Natural killer cell (primary cell): ENCODE results near the gene PDE4D. TPM values are rescaled to one million over a fixed set of nuclear protein-coding genes. Genes with fewer than 3 reads are reported as not detected.

Experiments used
- ATAC-seq, 3 donors: fragments of 150-1000 bp in 2 of 3; fragments of 200-7000 bp in 1 of 3; cut with Tn5 transposase; 1 replicate in 1 of 3; 2 replicates in 2 of 3; pipeline ENCODE4 v1.10.0; 2021; ENCODE audit warnings: mild to moderate bottlenecking in 2 of 3, moderate library complexity in 2 of 3
- DNase-seq, 2 donors: peaks; one replicate each; pipeline versions ENCODE4 v3.0.0 to v3.0.0-alpha.2; 2013 to 2021; ENCODE audit warnings: mixed read lengths in 1 of 2
- H3K27ac ChIP-seq: one replicate; pipeline ENCODE4 v1.5.1; 2013; ENCODE audit warnings: mild to moderate bottlenecking, low read length
- H3K27me3 ChIP-seq: one replicate; pipeline ENCODE4 v1.6.1; 2013; ENCODE audit warnings: low read length; ENCODE audit not compliant: control insufficient read depth, insufficient read depth
- H3K36me3 ChIP-seq: one replicate; pipeline ENCODE4 v1.6.1; 2013; ENCODE audit warnings: low read length; ENCODE audit not compliant: control insufficient read depth, insufficient read depth
- H3K4me1 ChIP-seq: one replicate; pipeline ENCODE4 v1.6.1; 2013; ENCODE audit warnings: low read length; ENCODE audit not compliant: control insufficient read depth, insufficient read depth
- H3K4me3 ChIP-seq: one replicate; pipeline ENCODE4 v1.5.1; 2013; ENCODE audit warnings: low read length
- H3K9me3 ChIP-seq: one replicate; pipeline ENCODE4 v1.6.1; 2013; ENCODE audit warnings: low read length; ENCODE audit not compliant: control insufficient read depth, insufficient read depth
- H3K27ac Mint-ChIP-seq, 2 donors: one replicate each; pipeline ENCODE4 v1.8.0; 2022; ENCODE audit warnings: mild to moderate bottlenecking in 2 of 2, mixed read lengths in 2 of 2, moderate library complexity in 1 of 2
- H3K27me3 Mint-ChIP-seq, 2 donors: one replicate each; pipeline ENCODE4 v1.8.0; 2022; ENCODE audit warnings: low read depth in 2 of 2, mixed read lengths in 2 of 2
- H3K36me3 Mint-ChIP-seq: one replicate; pipeline ENCODE4 v1.8.0; 2022; ENCODE audit warnings: mixed read lengths
- H3K4me1 Mint-ChIP-seq, 2 donors: one replicate each; pipeline ENCODE4 v1.8.0; 2022; ENCODE audit warnings: mixed read lengths in 2 of 2
- H3K4me3 Mint-ChIP-seq: one replicate; pipeline ENCODE4 v1.8.0; 2022; ENCODE audit warnings: mild to moderate bottlenecking, moderate library complexity, mixed read lengths
- H3K9me3 Mint-ChIP-seq, 2 donors: one replicate each; pipeline ENCODE4 v1.8.0; 2022; ENCODE audit warnings: mixed read lengths in 2 of 2
- WGBS: methylation state at CpG from one replicate; pipeline ENCODE4 v1.1.7; 2013; ENCODE audit warnings: missing lambda C conversion rate; ENCODE audit not compliant: insufficient coverage; 5-methylcytosine and 5-hydroxymethylcytosine counted together
- intact Hi-C: fragments of 100-400 bp; cut with micrococcal nuclease; formaldehyde crosslinking; loops from one replicate; pipeline ENCODE4 v1.14.2; 2022
- total RNA-seq, 4 donors: library from RNA; stranded (reverse); fragments of 120-200 nt in 1 of 4; gene quantifications; one replicate each; pipeline versions ENCODE4 v1.2.3 to v1.2.4, GENCODE V29; 2013 to 2022
- TF ChIP-seq, protein P1 (sequence below): fragments of 200-600 bp; IDR thresholded peaks from one replicate; pipeline ENCODE4 v1.8.0; 2022; ENCODE audit warnings: antibody characterized with exemption

Gene PDE4D
- total RNA-seq, 3 donors from 2014 or later (not counting 1 experiment from before 2014, with no cell fraction given) = 109 to 170 (median 116) TPM

- H3K4me3 ChIP-seq = no peak overlapping the region
- no peaks in the 10 kb centered on the region for H3K36me3 ChIP-seq
- TF ChIP-seq, protein P1, sequence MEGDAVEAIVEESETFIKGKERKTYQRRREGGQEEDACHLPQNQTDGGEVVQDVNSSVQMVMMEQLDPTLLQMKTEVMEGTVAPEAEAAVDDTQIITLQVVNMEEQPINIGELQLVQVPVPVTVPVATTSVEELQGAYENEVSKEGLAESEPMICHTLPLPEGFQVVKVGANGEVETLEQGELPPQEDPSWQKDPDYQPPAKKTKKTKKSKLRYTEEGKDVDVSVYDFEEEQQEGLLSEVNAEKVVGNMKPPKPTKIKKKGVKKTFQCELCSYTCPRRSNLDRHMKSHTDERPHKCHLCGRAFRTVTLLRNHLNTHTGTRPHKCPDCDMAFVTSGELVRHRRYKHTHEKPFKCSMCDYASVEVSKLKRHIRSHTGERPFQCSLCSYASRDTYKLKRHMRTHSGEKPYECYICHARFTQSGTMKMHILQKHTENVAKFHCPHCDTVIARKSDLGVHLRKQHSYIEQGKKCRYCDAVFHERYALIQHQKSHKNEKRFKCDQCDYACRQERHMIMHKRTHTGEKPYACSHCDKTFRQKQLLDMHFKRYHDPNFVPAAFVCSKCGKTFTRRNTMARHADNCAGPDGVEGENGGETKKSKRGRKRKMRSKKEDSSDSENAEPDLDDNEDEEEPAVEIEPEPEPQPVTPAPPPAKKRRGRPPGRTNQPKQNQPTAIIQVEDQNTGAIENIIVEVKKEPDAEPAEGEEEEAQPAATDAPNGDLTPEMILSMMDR = no peak
- H3K9me3 Mint-ChIP-seq = no peaks in the 10 kb centered on the region
- no peaks in the 10 kb centered on the region for H3K4me1 ChIP-seq
- H3K4me3 Mint-ChIP-seq = no peak overlapping the region
- H3K36me3 Mint-ChIP-seq = no peaks in the 10 kb centered on the region
- no peaks in the 10 kb centered on the region for H3K27me3 Mint-ChIP-seq
- no peaks in the 10 kb centered on the region for H3K27me3 ChIP-seq
- peaks cover 8 to 9% of the 10 kb centered on the region in 2 donors for H3K4me1 Mint-ChIP-seq
- no peaks in the 10 kb centered on the region for H3K9me3 ChIP-seq
- no peak for DNase-seq
- intact Hi-C loops = loop anchor here (5.0 kb wide), 1 partner anchor 35 kb away; no protein-coding TSS in a partner anchor
- 88% methylated on average over 2 of the region's 2 CpGs for WGBS
- H3K27ac ChIP-seq = no peak overlapping the region
- no peak for ATAC-seq
- H3K27ac Mint-ChIP-seq = no peak overlapping the region
Measured at GRCh38 chr5:59332236-59332973, 561.1 kb downstream of the PDE4D start.

- H3K4me1 Mint-ChIP-seq = no peaks in the 10 kb centered on the region
- TF ChIP-seq, protein P1 = no peak
- ATAC-seq = no peak
- H3K36me3 Mint-ChIP-seq = no peaks in the 10 kb centered on the region
- no peaks in the 10 kb centered on the region for H3K9me3 Mint-ChIP-seq
- H3K27ac Mint-ChIP-seq = no peak overlapping the region
- no peaks in the 10 kb centered on the region for H3K27me3 Mint-ChIP-seq
- no peak overlapping the region for H3K4me3 Mint-ChIP-seq
- Histone ChIP-seq H3K4me1 (no peaks in the 10 kb centered on the region), H3K27ac (no peak overlapping the region), H3K4me3 (no peak overlapping the region), H3K36me3 (no peaks in the 10 kb centered on the region), H3K27me3 (no peaks in the 10 kb centered on the region), H3K9me3 (no peaks in the 10 kb centered on the region)
- 82% methylated on average over 5 of the region's 9 CpGs for WGBS
- DNase-seq = no peak
- intact Hi-C loops = loop anchor here (5.0 kb wide), 1 partner anchor 37 kb away; no protein-coding TSS in a partner anchor
Measured at GRCh38 chr5:59330680-59331079, 562.8 kb downstream of the PDE4D start.

GRCh38 chr5:59328709-59329296, 564.7 kb downstream of the PDE4D start:
- H3K4me1 ChIP-seq = no peaks in the 10 kb centered on the region
- Mint-ChIP-seq H3K4me3 (no peak overlapping the region), H3K27ac (no peak overlapping the region), H3K27me3 (no peaks in the 10 kb centered on the region), H3K36me3 (no peaks in the 10 kb centered on the region), H3K4me1 (peaks cover 0 to 4% of the 10 kb centered on the region in 2 donors), H3K9me3 (no peaks in the 10 kb centered on the region)
- DNase-seq = no peak
- 71% methylated on average over 6 of the region's 6 CpGs for WGBS
- ATAC-seq = no peak
- no peaks in the 10 kb centered on the region for H3K36me3 ChIP-seq
- no peaks in the 10 kb centered on the region for H3K9me3 ChIP-seq
- no peak overlapping the region for H3K27ac ChIP-seq
- intact Hi-C loops = no loop called here
- TF ChIP-seq, protein P1 = no peak
- H3K27me3 ChIP-seq = no peaks in the 10 kb centered on the region
- no peak overlapping the region for H3K4me3 ChIP-seq
